K562 (cell line): ENCODE data around the gene FRMD4B.
"Not testable (repeated sequence)": the region's sequence is repeated elsewhere in the genome, so short reads cannot be mapped to it uniquely, and the experiment has no call there.

Experiments used
- HOXB6 ChIP-seq: fragments of 250-450 bp; sonication (Bioruptor Pico); IDR thresholded peaks from 2 replicates; pipeline ENCODE4 v1.5.1; 2022; ENCODE audit warnings: mild to moderate bottlenecking, borderline replicate concordance
- NFXL1 ChIP-seq: fragments of 450-650 bp; formaldehyde crosslinking; IDR thresholded peaks from 2 replicates; pipeline ENCODE4 v1.4.0; 2021; ENCODE audit warnings: mild to moderate bottlenecking
- SMC3 ChIP-seq: conservative IDR thresholded peaks from 2 replicates; pipeline ENCODE4 v1.6.1; 2011; ENCODE audit warnings: low read depth, low read length, improper control_type of control experiment; ENCODE audit not compliant: insufficient read depth

DNA sequence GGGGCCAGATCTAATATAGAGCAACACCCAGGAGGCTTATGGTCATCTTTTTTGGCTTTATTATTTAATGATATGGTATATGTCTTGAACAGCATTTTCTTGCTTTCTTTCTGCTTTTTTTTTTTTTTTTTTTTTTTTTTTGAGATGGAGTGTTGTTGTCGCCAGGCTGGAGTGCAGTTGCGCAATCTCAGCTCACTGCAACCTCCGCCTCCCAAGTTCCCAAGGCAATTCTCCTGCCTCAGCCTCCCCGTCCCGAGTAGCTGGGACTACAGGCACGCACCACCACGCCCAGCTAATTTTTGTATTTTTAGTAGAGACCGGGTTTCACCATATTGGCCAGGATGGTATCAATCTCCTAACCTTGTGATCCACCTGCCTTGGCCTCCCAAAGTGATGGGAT is 108.5 kb downstream of the FRMD4B start:
- TF ChIP-seq SMC3; NFXL1 (CRISPR knock-in tag); HOXB6: not testable (repeated sequence)
